GM12875 (cell line): ENCODE results near the gene KCNN4.

Source experiments
- H3K4me3 ChIP-seq: one replicate; pipeline ENCODE4 v1.5.1; 2011; ENCODE audit warnings: low read depth, low read length, control low read depth
- TF ChIP-seq, protein P1 (sequence below): IDR thresholded peaks from 2 replicates; pipeline ENCODE4 v1.5.1; 2011; ENCODE audit warnings: low read depth, mild to moderate bottlenecking, control low read depth, inconsistent platforms, low read length, moderate library complexity, borderline replicate concordance; ENCODE audit not compliant: insufficient read depth

Gene KCNN4

DNA sequence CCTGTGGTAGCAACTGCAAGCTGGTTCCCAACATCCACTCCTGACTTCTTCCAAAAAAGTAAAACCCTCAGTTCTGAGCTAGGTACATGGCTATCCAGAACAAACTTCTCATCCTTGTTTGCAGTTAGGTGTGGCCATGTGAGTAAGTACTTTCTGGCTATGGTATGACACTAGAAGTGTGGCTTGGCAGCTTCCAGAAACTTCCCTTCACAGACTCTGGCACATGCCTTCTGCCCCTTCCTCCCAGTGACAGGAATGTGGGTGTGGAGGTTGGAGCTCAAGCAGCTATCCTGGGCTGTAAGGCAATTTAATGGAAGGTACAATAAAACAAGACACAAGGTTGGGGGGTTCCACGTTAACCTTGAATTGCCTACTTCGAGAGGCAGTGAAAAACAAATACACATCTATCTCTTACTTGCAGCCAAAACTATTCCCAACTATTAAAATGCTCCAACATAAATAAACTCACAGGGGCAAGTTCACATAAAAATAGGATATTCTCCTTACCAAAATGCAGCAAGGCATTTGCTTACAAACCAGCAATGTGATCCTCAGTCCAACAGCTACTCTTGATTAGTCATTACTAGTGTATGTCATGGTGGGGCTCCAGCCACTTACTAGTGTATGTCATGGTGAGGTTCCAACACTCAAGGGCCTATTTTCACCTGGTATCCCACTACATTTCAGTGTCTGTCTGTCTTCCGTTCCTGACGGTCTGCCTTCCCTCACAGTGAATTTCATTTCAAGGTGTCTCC is 29.1 kb downstream of the KCNN4 start:
- TF ChIP-seq, protein P1, sequence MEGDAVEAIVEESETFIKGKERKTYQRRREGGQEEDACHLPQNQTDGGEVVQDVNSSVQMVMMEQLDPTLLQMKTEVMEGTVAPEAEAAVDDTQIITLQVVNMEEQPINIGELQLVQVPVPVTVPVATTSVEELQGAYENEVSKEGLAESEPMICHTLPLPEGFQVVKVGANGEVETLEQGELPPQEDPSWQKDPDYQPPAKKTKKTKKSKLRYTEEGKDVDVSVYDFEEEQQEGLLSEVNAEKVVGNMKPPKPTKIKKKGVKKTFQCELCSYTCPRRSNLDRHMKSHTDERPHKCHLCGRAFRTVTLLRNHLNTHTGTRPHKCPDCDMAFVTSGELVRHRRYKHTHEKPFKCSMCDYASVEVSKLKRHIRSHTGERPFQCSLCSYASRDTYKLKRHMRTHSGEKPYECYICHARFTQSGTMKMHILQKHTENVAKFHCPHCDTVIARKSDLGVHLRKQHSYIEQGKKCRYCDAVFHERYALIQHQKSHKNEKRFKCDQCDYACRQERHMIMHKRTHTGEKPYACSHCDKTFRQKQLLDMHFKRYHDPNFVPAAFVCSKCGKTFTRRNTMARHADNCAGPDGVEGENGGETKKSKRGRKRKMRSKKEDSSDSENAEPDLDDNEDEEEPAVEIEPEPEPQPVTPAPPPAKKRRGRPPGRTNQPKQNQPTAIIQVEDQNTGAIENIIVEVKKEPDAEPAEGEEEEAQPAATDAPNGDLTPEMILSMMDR, result no peak
- H3K4me3 ChIP-seq, result no peak overlapping the region

DNA sequence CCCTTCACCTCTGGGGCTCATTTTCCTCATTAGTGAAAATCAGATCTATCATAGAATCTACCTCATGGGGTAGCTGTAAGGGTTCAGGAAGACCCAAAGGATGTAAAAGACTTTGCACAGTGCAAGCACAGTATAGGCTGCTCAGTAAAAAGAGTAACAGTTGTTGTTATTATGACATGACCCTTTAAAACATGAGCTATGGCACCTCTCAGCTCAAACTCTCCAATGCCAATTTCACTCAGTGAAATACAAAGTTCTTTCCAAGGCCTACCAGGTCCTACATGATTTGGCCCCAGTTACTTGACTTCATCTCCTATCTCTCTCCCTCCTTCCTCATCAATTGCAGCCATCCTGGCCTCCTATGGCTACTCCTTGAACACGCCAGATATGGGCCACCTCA is 30.9 kb downstream of the KCNN4 start:
- TF ChIP-seq, protein P1, result no peak
- H3K4me3 ChIP-seq, result no peak overlapping the region

DNA sequence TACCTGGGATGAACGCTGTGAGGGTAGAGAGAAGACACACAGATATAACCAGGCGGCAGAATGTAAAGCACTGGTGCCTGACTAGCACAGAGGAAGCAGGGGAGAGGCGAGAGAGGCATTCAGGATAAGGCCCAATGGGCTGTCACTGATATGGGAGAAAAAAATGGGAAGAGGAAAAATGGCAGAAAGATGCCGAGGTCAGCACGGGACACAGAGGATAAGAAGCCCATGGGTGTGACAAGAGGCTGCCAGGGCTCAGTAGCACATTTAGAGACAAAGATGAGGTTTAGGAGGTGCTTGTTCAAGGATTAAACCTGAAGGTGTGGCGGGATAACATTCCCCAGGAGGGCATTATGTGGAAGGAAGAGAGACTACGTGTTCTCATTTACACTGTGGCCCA is 31.6 kb downstream of the KCNN4 start:
- no peak overlapping the region for H3K4me3 ChIP-seq
- TF ChIP-seq, protein P1, result no peak

DNA sequence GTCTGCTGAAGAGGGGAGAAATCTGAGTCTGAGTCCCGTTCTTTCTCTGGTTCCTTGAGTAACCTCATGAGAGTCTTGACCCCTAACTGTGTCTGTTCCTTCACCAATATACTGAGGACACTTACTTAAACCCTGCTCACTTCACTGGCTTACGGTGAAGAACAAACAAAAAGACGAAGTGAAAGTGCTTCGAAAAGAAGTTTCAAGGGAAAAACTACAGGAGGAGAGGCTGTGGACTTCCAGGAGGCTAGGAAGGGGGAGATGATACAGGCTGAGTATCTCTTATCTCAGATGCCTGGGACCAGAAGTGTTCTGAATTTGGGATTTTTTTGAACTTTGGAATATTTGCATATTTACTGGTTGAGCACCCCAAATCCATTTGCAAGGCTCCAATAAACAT is 32.1 kb downstream of the KCNN4 start:
- H3K4me3 ChIP-seq, result no peak overlapping the region
- TF ChIP-seq, protein P1, result no peak

DNA sequence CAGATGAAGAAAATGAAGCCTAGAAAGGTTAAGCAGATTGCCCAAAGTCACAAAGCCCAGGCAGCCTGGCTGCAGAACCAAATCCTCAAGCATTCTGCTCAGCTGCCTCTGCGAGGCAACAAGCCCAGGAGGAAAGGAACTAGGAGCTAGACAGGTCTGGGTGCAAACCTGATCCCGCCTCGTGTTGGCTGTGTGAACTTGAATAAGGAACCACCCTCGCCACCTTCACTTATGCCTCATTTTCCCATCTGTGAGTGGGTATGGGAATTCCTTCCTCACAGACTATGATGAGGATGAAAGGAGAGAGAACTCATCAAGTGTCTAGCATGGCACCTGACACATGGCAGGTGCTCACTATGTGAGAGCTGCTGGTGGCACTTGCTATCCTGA is 32.6 kb downstream of the KCNN4 start:
- no peak overlapping the region for H3K4me3 ChIP-seq
- TF ChIP-seq, protein P1, result no peak

DNA sequence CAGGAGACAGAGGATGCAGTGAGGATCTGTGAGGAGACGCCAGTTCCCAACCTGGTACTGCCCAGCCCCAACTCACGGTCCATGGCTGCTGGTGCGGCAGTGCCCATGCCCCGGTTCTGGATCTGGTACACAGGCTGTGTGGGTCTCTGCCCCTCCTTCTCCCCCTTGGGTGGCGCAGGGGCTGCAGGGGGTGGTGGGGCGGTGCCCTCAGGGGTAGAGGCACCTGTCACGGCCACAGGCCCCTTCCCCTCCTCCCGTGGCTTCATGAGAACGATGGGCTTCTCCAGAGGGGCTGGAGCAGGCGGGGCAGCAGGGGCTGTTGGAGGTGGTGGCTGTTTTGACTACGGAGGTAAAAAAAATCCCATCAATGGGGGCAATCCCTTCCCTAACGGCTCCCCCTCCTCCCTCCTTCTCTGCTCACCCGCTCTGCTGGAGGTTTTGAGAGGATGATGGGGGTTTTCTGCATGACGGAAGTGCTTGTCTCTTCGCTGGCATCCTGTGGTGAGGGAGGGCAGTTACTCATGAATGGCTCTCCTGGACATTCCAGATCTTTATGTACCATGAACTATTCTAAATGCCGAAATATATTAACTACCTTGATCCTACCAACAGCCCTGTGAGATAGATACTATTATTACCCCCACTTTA is 33.1 kb downstream of the KCNN4 start:
- TF ChIP-seq, protein P1, result no peak

DNA sequence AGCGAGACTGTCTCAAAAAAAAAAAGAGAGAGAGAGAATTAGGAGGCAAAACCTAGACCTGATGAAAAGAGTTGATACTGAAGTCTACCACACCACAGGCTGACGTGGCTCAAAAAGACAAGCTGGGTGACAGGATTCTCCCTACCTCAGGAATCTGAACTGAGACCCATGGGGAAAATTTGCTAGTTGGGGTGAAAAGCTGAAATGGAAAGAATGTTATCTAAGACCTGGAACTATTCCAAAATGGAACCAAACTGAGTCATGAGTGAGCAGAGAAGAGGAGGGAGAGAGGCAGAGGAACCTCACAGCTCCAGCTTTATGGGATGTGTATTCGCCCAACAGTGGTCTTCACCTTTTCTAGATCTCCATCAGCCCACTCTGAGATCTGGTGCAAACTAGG is 37.7 kb downstream of the KCNN4 start:
- H3K4me3 ChIP-seq, result no peak overlapping the region
- TF ChIP-seq, protein P1, result no peak

More for the DNA sequence above, 33.1 kb downstream of the KCNN4 start:
- H3K4me3 ChIP-seq, result no peak overlapping the region
